ENCODE results near the gene DHX32. TPM values are rescaled to one million over a fixed set of nuclear protein-coding genes. Genes with fewer than 3 reads are reported as not detected.
"Not testable (repeated sequence)": the region's sequence is repeated elsewhere in the genome, so short reads cannot be mapped to it uniquely, and the experiment has no call there.

DHX32 gene
- total RNA-seq, 2 donors from 2014 or later: 25.2 to 35.6 TPM

DNA sequence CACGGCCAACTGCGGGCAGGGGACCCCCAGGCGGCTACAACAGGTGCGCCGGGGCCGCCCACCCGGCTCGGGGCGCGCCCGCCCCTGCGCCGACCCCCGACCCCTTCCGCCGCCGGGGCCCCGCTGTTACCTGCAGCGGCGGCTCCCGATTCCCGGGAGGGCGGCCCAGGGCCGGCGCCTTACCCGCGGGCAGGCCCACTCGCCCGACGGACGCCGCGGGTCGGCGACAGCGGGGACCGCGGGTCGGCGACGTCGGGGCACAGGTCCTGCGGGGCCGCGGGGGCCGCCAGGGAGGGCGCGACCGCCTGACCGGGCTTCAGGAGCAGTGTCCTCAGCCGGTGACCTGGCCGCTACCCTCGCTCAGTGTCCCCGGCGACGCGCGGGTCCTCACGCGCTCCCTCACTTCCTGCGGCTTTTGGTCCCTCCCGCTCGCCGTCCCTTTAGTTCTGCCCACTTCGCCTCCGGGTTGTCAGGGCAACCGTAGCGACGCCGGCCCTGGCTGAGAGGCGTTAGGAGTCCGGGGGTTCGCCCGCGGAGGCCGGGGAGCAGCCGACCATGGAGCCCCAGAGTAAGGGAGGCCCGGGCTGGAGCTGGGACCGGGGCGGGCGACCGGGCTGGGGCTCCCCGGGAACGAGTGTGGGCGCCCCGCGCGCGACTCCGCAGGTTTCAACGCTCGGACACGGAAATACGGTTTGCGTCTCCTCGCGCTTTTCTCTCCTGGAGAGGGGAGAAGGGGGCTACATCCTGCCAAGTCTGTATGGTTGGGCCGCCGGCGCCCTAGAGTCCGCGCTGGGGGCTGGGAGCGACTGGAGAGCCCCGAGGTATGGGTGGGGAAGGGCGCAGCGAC lies 15.2 kb upstream of the DHX32 start, which contains the start of gene FANK1:
Gene FANK1, plus strand, starts transcription at position 477 of the 847 bp plus-strand sequence. Its CDS starts 79 bp downstream, at position 556.
- peak within 1 kb of the TSS; percentile 81 to 96 (median 92) for H3K27ac ChIP-seq
- DNase-seq: peak; percentile 88 to 93 (median 92)
- ATAC-seq: peak; percentile 93
- H3K27me3 ChIP-seq; intact Hi-C loops (cut with DNase I); H3K9me3 ChIP-seq; H3K36me3 ChIP-seq (replicated peaks in 1 of 2; ENCODE audit: insufficient read depth in 1 of 2, low read depth in 2 of 2): not testable (repeated sequence)
- peaks cover 18% of the 10 kb centered on the region for H3K4me1 ChIP-seq
- WGBS, 2 donors: 30 to 37% methylated on average over 57 to 84 of the region's 106 CpGs
- peak within 1 kb of the TSS; percentile 90 to 99 for H3K4me3 ChIP-seq
- TF ChIP-seq POLR2A (IDR thresholded peaks at IDR 0.05): peak; percentile 51 to 68 (median 53)

DNA sequence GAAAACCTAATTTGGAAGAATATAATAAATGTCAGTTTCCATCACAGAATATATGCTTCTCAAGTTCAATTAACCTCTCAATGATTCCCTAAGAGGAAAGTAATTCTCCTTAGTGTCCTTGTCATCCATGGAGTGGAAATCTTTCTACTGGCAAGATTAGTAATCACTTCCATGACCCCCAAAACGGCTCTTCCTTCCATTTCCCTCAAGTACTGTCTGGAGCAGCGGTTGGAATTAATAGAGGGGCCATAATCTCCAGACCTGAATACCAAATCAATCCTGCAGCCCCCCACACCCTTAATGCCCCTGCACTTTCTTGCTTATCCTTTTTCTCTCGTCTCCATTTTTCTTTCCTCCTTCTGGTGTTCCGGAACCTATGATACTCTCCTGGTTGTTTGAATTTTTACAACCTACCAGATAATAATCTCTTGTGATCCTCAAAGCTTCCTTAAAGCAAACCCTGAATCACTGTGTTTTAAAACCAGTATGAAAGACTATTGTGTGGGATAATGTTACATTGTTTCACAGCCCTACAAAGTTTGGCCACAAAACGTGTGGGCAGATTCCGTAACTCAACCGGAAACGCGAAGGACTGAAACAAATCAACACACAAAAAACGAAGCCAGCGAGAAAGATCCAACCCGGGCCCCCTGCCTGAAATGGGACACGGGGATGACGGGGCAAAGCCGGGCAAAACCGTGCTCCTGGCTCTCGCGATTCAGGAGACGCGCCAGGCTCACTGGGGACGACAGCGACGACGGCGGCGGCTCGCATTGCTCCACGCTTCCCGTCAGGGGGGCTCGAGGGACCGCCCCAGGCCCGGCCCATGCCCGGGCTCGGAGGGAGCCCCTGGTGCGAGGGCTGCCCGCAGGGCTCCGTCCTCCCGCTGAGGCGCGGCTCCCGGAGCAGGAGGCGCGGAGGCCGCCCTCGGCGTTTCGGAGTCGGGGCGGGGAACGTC lies 14.3 kb upstream of the DHX32 start:
- TF ChIP-seq POLR2A (IDR thresholded peaks at IDR 0.05): peak in 2 of 3 donors; percentile 31 to 40
- DNase-seq: peak; percentile 67 to 80 (median 71)
- H3K9me3 ChIP-seq; H3K36me3 ChIP-seq (replicated peaks in 1 of 2; ENCODE audit: insufficient read depth in 1 of 2, low read depth in 2 of 2); intact Hi-C loops (cut with DNase I); H3K27me3 ChIP-seq: not testable (repeated sequence)
- peak; percentile 66 for ATAC-seq
- WGBS, 2 donors: 18 to 26% methylated on average over 49 to 50 of the region's 50 CpGs
- Histone ChIP-seq H3K27ac (peak overlapping the region; percentile 81 to 96 (median 92)), H3K4me1 (peaks cover 18% of the 10 kb centered on the region), H3K4me3 (peak overlapping the region; percentile 90 to 99)

DNA sequence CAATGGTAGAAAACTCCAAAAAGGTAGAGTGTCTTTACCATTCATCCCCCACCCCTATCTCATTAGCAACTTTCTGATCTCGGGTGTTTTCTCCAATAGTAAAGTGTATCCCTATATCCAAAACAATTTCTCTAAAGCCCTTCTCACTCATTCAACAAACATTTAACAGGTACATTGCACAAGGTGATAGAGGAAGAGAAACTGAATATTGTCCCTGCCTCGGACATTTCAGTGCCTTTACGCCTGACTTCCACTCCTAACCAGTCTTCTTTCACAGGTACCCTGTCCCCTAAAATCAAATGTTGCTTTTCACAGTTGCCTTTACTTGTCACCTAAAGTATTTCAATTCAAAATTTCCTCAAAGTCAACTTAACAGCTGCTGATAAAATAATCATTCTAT lies 13.1 kb upstream of the DHX32 start:
- intact Hi-C loops (cut with DNase I); ATAC-seq; H3K27me3 ChIP-seq; H3K9me3 ChIP-seq; H3K36me3 ChIP-seq (replicated peaks in 1 of 2; ENCODE audit: insufficient read depth in 1 of 2, low read depth in 2 of 2); H3K4me3 ChIP-seq; DNase-seq: not testable (repeated sequence)
- peak overlapping the region in 3 of 4 donors; percentile 90 to 96 (median 95) for H3K27ac ChIP-seq
- peaks cover 27% of the 10 kb centered on the region for H3K4me1 ChIP-seq
- WGBS, 2 donors: 25 to 34% methylated on average over 3 of the region's 3 CpGs

DNA sequence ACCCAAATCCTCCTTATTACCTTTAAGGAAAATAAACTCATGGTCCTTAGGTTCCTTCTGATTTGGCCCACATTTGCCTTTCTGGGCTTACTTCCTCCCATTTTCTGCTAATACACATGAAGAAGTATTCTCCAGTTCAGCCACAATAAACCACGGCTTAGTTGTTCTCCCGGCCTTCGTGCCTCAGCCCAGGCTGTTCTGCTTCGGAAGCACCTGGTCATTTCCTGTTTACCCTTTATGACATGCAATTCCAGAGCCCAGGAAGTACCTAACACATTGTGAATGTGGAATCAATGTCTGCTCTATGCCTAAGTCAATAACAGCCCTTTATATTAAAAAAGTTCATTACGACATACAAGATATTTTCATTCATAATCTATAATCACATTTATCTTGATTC lies 11.3 kb upstream of the DHX32 start:
- WGBS, 2 donors: 19 to 22% methylated on average over 5 of the region's 5 CpGs
- Histone ChIP-seq H3K27ac (peak overlapping the region; percentile 1 to 65 (median 27)), H3K4me1 (peaks cover 32% of the 10 kb centered on the region)
- ATAC-seq; H3K4me3 ChIP-seq; H3K9me3 ChIP-seq; H3K36me3 ChIP-seq (replicated peaks in 1 of 2; ENCODE audit: insufficient read depth in 1 of 2, low read depth in 2 of 2); H3K27me3 ChIP-seq; intact Hi-C loops (cut with DNase I): not testable (repeated sequence)
- peak in 3 of 4 donors; percentile 17 to 40 (median 27) for DNase-seq

DNA sequence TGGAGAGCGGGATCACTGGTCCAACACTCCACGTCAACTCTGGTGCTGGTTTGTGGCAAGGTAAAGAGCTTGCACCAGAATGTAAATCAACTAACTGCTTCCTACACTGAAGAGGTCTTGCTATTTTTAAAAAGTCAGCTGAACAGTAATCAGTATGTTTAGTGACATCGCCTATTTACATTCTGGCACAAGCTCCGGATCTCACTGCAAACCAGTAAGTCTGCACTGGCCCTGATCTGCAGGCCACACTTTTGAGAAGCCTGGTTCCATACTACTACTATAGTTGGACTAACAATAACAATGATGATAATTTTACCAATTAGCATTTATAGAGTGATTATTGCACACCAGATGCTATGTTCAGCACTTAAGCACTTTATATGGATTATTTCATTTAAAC lies 8.3 kb upstream of the DHX32 start:
- H3K36me3 ChIP-seq (replicated peaks in 1 of 2; ENCODE audit: insufficient read depth in 1 of 2, low read depth in 2 of 2); ATAC-seq; intact Hi-C loops (cut with DNase I); H3K4me3 ChIP-seq; H3K27me3 ChIP-seq; H3K9me3 ChIP-seq: not testable (repeated sequence)
- Histone ChIP-seq H3K4me1 (peaks cover 32% of the 10 kb centered on the region), H3K27ac (peak overlapping the region in 3 of 4 donors; percentile 5 to 25 (median 12))
- WGBS, 2 donors: 35 to 37% methylated on average over 4 of the region's 4 CpGs
- peak in 1 of 4 donors; percentile 36 for DNase-seq

DNA sequence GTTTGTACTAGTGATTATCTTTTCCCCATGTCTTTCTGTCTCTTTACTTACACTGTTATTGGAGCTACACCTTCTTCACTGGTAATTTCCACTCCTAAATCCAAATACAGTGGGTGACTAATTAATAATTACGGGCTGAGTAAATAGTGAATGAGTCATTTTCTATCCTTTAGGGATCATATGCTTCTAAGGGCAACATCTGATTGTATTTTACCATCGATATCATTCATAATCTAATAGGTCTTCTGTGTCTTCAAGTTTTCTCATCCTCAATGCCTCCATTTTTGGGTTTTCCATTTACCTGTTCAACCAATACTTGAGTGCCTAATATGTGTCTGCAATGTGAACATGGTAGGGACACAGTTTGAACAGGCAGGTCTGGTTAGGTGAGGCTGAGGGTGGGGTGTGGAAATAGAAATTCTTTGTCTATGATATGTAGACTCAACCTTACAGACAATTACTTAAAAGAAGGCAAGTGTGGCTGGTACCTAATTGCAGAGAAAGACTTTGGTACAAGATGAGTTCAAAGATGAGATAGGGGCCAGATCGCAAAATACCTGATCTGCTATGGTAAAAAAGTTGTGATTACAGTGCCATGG lies 5.9 kb upstream of the DHX32 start:
- Histone ChIP-seq H3K4me1 (peaks cover 39% of the 10 kb centered on the region), H3K4me3 (no peak overlapping the region), H3K27me3 (no peaks in the 10 kb centered on the region), H3K27ac (no peak overlapping the region), H3K36me3 (replicated peaks in 1 of 2; ENCODE audit: insufficient read depth in 1 of 2, low read depth in 2 of 2) (no peaks in the 10 kb centered on the region), H3K9me3 (no peaks in the 10 kb centered on the region)
- no peak for TF ChIP-seq POLR2A (IDR thresholded peaks at IDR 0.05)
- TF ChIP-seq, protein P1, sequence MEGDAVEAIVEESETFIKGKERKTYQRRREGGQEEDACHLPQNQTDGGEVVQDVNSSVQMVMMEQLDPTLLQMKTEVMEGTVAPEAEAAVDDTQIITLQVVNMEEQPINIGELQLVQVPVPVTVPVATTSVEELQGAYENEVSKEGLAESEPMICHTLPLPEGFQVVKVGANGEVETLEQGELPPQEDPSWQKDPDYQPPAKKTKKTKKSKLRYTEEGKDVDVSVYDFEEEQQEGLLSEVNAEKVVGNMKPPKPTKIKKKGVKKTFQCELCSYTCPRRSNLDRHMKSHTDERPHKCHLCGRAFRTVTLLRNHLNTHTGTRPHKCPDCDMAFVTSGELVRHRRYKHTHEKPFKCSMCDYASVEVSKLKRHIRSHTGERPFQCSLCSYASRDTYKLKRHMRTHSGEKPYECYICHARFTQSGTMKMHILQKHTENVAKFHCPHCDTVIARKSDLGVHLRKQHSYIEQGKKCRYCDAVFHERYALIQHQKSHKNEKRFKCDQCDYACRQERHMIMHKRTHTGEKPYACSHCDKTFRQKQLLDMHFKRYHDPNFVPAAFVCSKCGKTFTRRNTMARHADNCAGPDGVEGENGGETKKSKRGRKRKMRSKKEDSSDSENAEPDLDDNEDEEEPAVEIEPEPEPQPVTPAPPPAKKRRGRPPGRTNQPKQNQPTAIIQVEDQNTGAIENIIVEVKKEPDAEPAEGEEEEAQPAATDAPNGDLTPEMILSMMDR (IDR thresholded peaks at IDR 0.05): no peak
- DNase-seq (no peak), ATAC-seq (no peak)
- intact Hi-C loops (cut with DNase I): no loop called here
- WGBS, 2 donors: 70 to 79% methylated on average over 3 of the region's 3 CpGs
